NCI-H2029 (cell line): Measurements from ENCODE around the gene SERPINA3.
"Not testable (repeated sequence)": the region's sequence is repeated elsewhere in the genome, so short reads cannot be mapped to it uniquely, and the experiment has no call there.

Experiments
- DNase-seq: peaks from one replicate; lab custom pipeline; 2025; lab: John Stamatoyannopoulos, UW

Gene SERPINA3

GRCh38 chr14:94584591-94585280 lies 27.5 kb upstream of the SERPINA3 start:
- no peak for DNase-seq

- DNase-seq = no peak
Observed at GRCh38 chr14:94586635-94587034, 25.6 kb upstream of the SERPINA3 start.

- no peak for DNase-seq
Observed at GRCh38 chr14:94588311-94588710, 23.9 kb upstream of the SERPINA3 start.

- no peak for DNase-seq
Observed at GRCh38 chr14:94591073-94591472, 21.1 kb upstream of the SERPINA3 start.

DNA sequence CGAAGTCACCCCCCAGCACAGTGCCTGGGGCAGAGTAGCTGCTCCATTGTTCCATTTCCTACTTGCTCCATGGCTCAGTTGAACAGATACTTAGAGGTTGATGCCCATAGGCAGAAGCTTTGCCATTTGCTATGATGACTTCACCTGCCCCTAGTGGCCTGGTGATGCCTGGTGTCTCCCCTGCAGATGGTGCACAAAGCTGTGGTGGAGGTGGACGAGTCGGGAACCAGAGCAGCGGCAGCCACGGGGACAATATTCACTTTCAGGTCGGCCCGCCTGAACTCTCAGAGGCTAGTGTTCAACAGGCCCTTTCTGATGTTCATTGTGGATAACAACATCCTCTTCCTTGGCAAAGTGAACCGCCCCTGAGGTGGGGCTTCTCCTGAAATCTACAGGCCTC lies 20.3 kb upstream of the SERPINA3 start:
- DNase-seq = no peak

GRCh38 chr14:94592457-94592856 lies 19.7 kb upstream of the SERPINA3 start:
- DNase-seq = no peak

DNA sequence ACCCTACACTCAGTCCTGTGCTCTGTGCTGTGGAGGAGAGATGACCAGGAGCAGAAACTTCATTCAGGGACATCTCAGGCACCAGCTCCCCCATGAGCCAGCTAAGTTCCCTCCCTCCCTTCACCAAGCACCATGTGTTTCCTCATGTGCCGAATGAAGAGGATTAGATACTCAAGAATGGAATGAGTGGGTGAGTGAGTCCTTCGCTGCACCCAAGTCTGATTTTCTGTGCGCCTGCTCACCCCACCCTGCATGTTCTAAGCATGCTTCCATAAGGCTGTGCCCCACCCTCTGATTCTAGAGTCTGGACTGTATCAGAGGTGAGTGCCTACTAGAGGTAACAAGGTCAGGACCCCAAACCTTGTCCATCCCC lies 18.8 kb upstream of the SERPINA3 start:
- no peak for DNase-seq

- DNase-seq = no peak
Observed at GRCh38 chr14:94593749-94594431, 18.3 kb upstream of the SERPINA3 start.

DNA sequence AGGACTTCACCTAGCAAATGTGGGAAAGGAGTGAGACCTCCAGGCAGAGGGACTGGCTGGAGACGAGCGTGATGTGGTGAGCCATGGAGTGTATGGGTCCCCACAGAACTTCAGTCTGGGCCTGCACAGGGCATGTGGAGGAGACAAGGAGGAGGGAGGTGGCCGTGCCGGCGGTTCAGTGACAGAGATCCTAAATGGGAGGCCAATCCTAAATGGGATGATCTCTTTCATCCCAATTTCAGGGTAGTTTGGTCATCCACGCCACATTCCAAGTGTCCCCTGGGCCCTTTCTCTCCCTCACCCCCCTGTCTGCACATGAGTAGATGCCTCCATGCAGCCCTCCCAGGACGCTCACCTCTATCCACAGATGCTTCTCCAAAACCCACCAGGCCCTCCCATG lies 17.8 kb upstream of the SERPINA3 start:
- no peak for DNase-seq

DNA sequence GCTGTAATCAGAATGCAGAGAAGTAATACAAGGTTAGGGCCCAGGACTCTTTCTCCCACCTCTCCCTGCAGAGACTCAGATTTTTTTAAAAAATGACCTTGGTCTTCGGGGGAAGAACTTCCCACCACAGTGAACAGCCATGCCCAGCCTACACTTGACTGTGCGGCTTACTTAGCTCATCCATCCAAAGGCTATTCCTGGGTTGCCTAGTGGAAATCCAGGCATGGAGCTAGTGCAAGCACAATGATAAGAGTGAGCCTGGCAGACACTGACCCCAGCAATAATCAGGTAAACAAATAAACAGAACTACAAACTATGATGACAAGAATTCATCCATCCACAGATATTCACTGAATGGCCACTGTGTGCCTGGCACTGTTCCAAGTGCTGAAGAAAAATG lies 16.3 kb upstream of the SERPINA3 start:
- no peak for DNase-seq

DNA sequence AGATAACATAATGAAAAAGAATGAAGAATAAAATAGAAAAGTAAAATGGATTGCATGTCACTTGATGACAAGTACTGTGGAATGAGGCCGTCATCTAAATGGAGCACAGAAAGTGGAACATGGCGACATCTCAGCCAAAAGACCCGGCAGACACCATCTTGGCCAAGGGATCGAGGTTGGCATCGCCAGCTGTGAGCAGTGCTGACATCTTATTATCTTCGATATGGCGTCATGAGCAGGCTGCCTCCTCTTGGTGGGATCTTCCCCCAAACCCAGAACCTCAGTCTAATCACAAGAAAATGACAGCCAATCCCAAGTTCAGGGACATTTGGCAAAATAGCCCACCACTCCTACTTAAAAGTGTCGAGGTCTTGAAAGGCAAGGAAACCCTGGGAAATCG lies 15.8 kb upstream of the SERPINA3 start:
- no peak for DNase-seq

GRCh38 chr14:94597788-94598187 lies 14.4 kb upstream of the SERPINA3 start:
- DNase-seq = no peak

GRCh38 chr14:94598506-94598815 lies 13.7 kb upstream of the SERPINA3 start:
- DNase-seq = no peak

- no peak for DNase-seq
Observed at GRCh38 chr14:94598816-94599655, 13.2 kb upstream of the SERPINA3 start.

GRCh38 chr14:94599656-94600004 lies 12.6 kb upstream of the SERPINA3 start:
- DNase-seq = no peak

DNA sequence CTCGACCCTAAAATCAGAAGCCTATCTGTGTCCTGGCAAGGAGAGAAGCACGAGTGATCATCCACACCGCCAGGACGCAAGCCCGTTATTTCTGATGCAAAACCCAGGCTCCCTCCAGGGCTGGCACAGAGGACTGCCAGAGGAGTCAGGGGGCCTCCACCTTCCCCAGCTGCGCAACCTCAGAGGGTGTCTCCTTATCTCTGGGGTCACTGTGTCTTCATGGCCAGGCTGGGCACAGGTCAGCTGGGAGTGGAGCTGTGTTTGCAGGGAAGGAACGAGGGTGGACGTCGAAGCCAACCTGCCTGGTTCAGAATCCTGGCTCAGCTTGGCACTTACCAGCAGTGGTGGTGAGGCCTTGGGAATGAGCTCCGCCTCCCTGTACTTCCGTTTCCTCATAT lies 12.0 kb upstream of the SERPINA3 start:
- DNase-seq = no peak

DNA sequence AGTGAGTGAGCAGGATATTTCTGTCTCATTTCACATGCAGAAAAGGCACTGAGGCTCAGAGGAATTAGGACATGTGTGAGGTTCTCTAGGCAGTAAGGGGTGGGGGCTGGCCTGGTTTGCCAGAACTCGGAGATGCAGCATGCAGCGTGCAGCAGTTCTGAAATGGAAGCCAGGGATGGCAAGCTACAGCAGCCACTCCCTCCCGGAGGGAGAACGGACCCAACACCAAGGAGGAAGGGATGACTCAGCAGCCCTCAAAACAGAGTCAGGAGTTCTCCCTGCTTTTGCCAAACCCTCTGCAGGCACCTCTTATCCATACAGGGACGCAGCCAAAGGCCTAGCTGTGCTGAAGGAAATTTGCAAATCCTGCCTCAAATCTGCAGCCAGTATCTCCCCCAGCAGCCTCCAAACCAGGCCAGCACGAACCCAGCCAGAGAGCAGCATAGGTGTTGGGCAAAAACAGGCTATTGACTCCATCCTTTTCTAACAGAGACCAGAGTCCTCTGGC lies 10.3 kb upstream of the SERPINA3 start:
- no peak for DNase-seq

DNA sequence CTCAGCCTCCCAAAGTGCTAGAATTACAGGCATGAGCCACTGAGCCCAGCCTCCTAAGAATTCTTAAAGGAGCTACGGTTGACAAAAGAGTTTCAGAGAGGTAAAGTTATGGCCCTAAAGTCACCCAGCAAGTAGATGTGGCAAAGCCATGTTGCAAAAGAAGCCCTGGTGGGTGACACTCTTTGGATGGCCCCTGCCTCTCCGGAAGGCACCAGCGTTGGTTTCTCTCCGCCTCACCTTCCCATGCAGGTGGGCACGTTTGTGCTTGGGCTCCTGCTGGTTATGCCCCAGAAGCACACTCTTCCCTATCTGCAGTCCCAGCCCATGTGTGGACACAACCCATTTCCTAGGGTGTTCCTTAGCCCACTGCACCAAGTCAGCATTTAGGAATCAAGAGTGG lies 9.5 kb upstream of the SERPINA3 start:
- DNase-seq = no peak

- DNase-seq = no peak
Observed at GRCh38 chr14:94605361-94605760, 6.8 kb upstream of the SERPINA3 start.

DNA sequence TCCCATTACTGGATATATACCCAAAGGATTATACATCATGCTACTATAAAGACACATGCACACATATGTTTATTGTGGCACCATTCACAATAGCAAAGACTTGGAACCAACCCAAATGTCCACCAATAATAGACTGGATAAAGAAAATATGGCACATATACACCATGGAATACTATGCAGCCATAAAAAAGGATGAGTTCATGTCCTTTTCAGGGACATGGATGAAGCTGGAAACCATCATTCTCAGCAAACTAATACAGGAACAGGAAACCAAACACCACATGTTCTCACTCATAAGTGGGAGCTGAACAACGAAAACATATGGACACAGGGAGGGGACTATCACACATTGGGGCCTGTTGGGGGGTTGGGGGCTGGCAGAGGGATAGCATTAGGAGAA lies 3.2 kb upstream of the SERPINA3 start:
- DNase-seq = not testable (repeated sequence)

- no peak for DNase-seq
Observed at GRCh38 chr14:94611179-94611578, 1.0 kb upstream of the SERPINA3 start.

GRCh38 chr14:94612580-94613554 lies 676 bp downstream of the SERPINA3 start:
- no peak for DNase-seq
